NCI-H345 treated with DMSO at 0.1 percent for 48 hours (cell line): ENCODE measurements around the gene HERPUD2.
"Not testable (repeated sequence)": the region's sequence is repeated elsewhere in the genome, so short reads cannot be mapped to it uniquely, and the experiment has no call there.

Experiments
- DNase-seq: peaks from one replicate; lab custom pipeline; 2025; ENCODE audit not compliant: unreplicated experiment; lab: John Stamatoyannopoulos, UW

The HERPUD2 gene

GRCh38 chr7:35681231-35682029, 13.5 kb downstream of the HERPUD2 start:
- DNase-seq = no peak

GRCh38 chr7:35680403-35681013, 14.4 kb downstream of the HERPUD2 start:
- no peak for DNase-seq

- DNase-seq = no peak
These were observed 17.2 kb downstream of the HERPUD2 start for GRCh38 chr7:35677582-35678356.

- no peak for DNase-seq
These were observed 18.7 kb downstream of the HERPUD2 start for GRCh38 chr7:35676211-35676610.

GRCh38 chr7:35670856-35671569, 23.9 kb downstream of the HERPUD2 start:
- no peak for DNase-seq

- not testable (repeated sequence) for DNase-seq
These were observed 34.5 kb downstream of the HERPUD2 start for GRCh38 chr7:35660411-35660810.

- no peak for DNase-seq
These were observed 36.2 kb downstream of the HERPUD2 start for GRCh38 chr7:35658606-35659201.

GRCh38 chr7:35657125-35657524, 37.8 kb downstream of the HERPUD2 start:
- DNase-seq = no peak

- not testable (repeated sequence) for DNase-seq
These were observed 40.4 kb downstream of the HERPUD2 start for GRCh38 chr7:35654558-35654957.

- DNase-seq = no peak
These were observed 42.8 kb downstream of the HERPUD2 start for GRCh38 chr7:35652124-35652523.

GRCh38 chr7:35650751-35651150, 44.2 kb downstream of the HERPUD2 start:
- no peak for DNase-seq

- DNase-seq = no peak
These were observed 45.2 kb downstream of the HERPUD2 start for GRCh38 chr7:35649711-35650110.

GRCh38 chr7:35648367-35648766, 46.6 kb downstream of the HERPUD2 start:
- DNase-seq = no peak

- peak; percentile 55 for DNase-seq
These were observed 47.8 kb downstream of the HERPUD2 start for GRCh38 chr7:35647171-35647574.

GRCh38 chr7:35646289-35647023, 48.5 kb downstream of the HERPUD2 start:
- no peak for DNase-seq

- DNase-seq = no peak
These were observed 49.2 kb downstream of the HERPUD2 start for GRCh38 chr7:35645691-35646090.

GRCh38 chr7:35630024-35630972, 64.6 kb downstream of the HERPUD2 start:
- no peak for DNase-seq

GRCh38 chr7:35624299-35625186, 70.4 kb downstream of the HERPUD2 start:
- DNase-seq = peak; percentile 66
